KMS-11 (cell line): ENCODE data around the gene SNX9.

Source experiments
- H2AFZ ChIP-seq: fragments of 200-600 bp; sonication (generic); 2 replicates; pipeline ENCODE4 v1.6.1; 2016; ENCODE audit warnings: antibody characterized with exemption, mixed run types, low read depth
- H3K27ac ChIP-seq: fragments of 200-600 bp; sonication (generic); 2 replicates; pipeline ENCODE4 v1.6.1; 2016; ENCODE audit warnings: mild to moderate bottlenecking, mixed run types
- H3K27me3 ChIP-seq: fragments of 200-600 bp; sonication (generic); 2 replicates; pipeline ENCODE4 v1.6.1; 2017; ENCODE audit warnings: mild to moderate bottlenecking, low read depth, mixed run types, moderate library complexity; ENCODE audit not compliant: insufficient read depth
- H3K36me3 ChIP-seq: fragments of 200-600 bp; sonication (generic); 2 replicates; pipeline ENCODE4 v1.6.1; 2017; ENCODE audit warnings: mild to moderate bottlenecking, mixed run types; ENCODE audit not compliant: insufficient read depth
- H3K4me1 ChIP-seq: fragments of 200-600 bp; sonication (generic); 2 replicates; pipeline ENCODE4 v1.6.1; 2016; ENCODE audit warnings: mild to moderate bottlenecking, low read depth, mixed run types; ENCODE audit not compliant: poor library complexity, severe bottlenecking
- H3K4me2 ChIP-seq: fragments of 200-600 bp; sonication (generic); 2 replicates; pipeline ENCODE4 v1.7.0; 2016; ENCODE audit warnings: mild to moderate bottlenecking, mixed run types
- H3K4me3 ChIP-seq: fragments of 200-600 bp; sonication (generic); IDR thresholded peaks from 2 replicates; pipeline ENCODE4 v1.6.1; 2017; ENCODE audit warnings: low read depth, low read length, mixed read lengths; ENCODE audit not compliant: insufficient read depth
- H3K79me2 ChIP-seq: fragments of 200-600 bp; sonication (generic); 2 replicates; pipeline ENCODE4 v1.6.1; 2016; ENCODE audit warnings: low read depth, mixed run types; ENCODE audit not compliant: insufficient read depth
- H3K9ac ChIP-seq: fragments of 200-600 bp; sonication (generic); 2 replicates; pipeline ENCODE4 v1.6.1; 2016; ENCODE audit warnings: mild to moderate bottlenecking, mixed run types
- H4K20me1 ChIP-seq: fragments of 200-600 bp; sonication (generic); 2 replicates; pipeline ENCODE4 v1.6.1; 2016; ENCODE audit warnings: mild to moderate bottlenecking, mixed run types; ENCODE audit not compliant: insufficient read depth
- TF ChIP-seq, protein P1 (sequence below): fragments of 200-600 bp; sonication (generic); conservative IDR thresholded peaks from 2 replicates; pipeline ENCODE4 v1.6.1; 2017; ENCODE audit warnings: low read depth, mild to moderate bottlenecking, antibody characterized with exemption, low read length, moderate library complexity, mixed read lengths

SNX9 gene

DNA sequence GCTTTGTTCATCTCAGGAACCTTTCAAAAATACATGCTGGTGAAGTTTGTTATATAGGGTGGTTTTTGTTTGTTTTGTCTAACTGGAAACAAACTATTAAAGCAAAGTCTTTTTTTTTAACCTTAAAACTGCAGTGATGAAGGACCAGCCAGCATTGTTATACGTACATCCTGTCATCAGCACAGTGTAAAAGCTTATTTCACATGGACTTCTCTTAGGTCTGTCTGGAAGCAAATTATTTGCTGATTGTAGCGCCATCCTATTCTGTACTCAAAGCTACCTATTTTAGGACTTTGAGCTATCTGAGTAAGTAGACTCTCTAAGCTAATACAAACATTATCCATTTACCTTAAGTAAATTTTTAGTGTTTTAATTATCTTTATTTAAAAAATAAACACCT, 61.7 kb downstream of the SNX9 start:
- no peaks in the 10 kb centered on the region for H4K20me1 ChIP-seq
- no peak overlapping the region for H3K4me3 ChIP-seq
- peaks cover 25% of the 10 kb centered on the region for H3K4me1 ChIP-seq
- no peak overlapping the region for H3K27ac ChIP-seq
- H2AFZ ChIP-seq: no peak overlapping the region
- no peaks in the 10 kb centered on the region for H3K36me3 ChIP-seq
- H3K27me3 ChIP-seq: no peaks in the 10 kb centered on the region
- no peak overlapping the region for H3K4me2 ChIP-seq
- H3K79me2 ChIP-seq: no peaks in the 10 kb centered on the region
- TF ChIP-seq, protein P1, sequence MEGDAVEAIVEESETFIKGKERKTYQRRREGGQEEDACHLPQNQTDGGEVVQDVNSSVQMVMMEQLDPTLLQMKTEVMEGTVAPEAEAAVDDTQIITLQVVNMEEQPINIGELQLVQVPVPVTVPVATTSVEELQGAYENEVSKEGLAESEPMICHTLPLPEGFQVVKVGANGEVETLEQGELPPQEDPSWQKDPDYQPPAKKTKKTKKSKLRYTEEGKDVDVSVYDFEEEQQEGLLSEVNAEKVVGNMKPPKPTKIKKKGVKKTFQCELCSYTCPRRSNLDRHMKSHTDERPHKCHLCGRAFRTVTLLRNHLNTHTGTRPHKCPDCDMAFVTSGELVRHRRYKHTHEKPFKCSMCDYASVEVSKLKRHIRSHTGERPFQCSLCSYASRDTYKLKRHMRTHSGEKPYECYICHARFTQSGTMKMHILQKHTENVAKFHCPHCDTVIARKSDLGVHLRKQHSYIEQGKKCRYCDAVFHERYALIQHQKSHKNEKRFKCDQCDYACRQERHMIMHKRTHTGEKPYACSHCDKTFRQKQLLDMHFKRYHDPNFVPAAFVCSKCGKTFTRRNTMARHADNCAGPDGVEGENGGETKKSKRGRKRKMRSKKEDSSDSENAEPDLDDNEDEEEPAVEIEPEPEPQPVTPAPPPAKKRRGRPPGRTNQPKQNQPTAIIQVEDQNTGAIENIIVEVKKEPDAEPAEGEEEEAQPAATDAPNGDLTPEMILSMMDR: no peak
- no peak overlapping the region for H3K9ac ChIP-seq

DNA sequence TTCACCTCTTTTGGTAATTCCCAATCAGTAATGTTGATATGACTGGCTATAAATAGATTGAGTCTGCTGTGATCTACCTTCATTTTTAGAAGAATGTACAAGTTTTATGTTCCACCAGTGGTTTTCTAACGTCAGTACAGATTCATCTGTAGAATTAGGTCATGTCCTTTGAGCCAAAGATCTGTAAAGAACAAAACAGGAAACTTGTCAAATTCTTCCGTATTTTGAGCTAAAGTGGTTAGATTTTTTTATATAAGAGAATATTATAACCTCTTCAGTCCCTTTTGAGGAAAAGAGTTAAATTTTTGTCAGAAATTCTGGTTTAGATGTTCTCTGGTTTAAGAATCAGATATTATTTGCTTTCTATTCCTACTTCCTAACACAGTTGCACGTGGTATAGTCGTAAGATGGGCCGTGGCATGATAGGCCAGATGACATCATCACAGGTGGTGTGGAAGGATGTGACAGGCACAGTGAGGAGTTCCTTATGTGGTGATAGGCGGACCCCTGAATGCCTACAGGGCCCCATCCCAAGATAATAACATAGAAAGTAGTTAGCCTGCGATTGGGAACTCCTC, 62.3 kb downstream of the SNX9 start:
- Histone ChIP-seq H3K79me2 (no peaks in the 10 kb centered on the region), H2AFZ (no peak overlapping the region), H3K36me3 (no peaks in the 10 kb centered on the region), H3K4me3 (no peak overlapping the region), H3K9ac (no peak overlapping the region), H3K27me3 (no peaks in the 10 kb centered on the region), H3K27ac (no peak overlapping the region), H3K4me2 (no peak overlapping the region), H4K20me1 (no peaks in the 10 kb centered on the region), H3K4me1 (peaks cover 19% of the 10 kb centered on the region)
- TF ChIP-seq, protein P1: no peak

DNA sequence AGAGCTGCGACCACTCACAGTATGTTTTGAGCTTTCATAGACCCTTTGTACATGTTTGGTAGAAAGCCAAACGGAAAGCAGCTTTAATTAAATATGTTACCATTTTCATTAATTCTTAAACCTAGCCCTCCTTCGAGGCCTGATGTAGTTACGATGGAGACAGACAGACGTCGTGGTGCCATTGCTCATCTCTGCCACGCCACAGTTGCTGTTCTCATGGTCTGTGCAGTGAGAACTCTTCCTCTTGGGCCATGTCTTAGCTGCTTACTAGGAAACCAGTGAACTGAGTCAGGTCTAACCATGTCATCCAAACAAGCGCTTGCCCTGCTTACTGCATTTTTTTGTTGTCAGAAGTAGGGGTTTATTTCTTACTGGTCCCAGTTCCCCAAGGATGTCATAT, 62.8 kb downstream of the SNX9 start:
- TF ChIP-seq, protein P1: no peak
- Histone ChIP-seq H3K36me3 (no peaks in the 10 kb centered on the region), H3K4me3 (no peak overlapping the region), H2AFZ (no peak overlapping the region), H3K27ac (no peak overlapping the region), H3K4me2 (no peak overlapping the region), H4K20me1 (no peaks in the 10 kb centered on the region), H3K79me2 (no peaks in the 10 kb centered on the region), H3K9ac (no peak overlapping the region), H3K27me3 (no peaks in the 10 kb centered on the region), H3K4me1 (peaks cover 14% of the 10 kb centered on the region)

DNA sequence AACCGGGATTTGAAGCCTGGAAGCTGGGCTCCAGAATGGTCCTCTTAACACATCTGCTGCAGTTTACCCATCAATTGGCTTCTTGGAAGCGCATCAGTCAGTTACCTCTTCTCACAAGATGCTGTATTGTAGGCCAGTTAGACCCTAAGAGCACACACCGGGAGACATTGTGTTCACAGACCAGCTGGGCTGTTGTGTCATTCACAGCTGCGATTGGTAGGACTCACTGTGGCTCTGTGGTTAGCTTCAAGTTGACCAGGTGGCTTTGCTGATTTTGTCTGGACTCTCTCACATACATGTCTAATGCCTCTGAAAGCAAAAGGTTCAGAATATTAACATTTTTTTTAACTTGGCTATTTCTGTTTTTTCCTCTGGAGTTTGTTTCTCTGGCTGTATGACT, 64.8 kb downstream of the SNX9 start:
- Histone ChIP-seq H4K20me1 (no peaks in the 10 kb centered on the region), H3K4me3 (no peak overlapping the region), H3K4me1 (peaks cover 26% of the 10 kb centered on the region), H3K27me3 (no peaks in the 10 kb centered on the region), H3K27ac (no peak overlapping the region), H3K9ac (no peak overlapping the region), H2AFZ (no peak overlapping the region), H3K36me3 (no peaks in the 10 kb centered on the region), H3K4me2 (peak overlapping the region; percentile 19; the same call in 1 of the 2 replicates), H3K79me2 (no peaks in the 10 kb centered on the region)
- TF ChIP-seq, protein P1: no peak
